HUES48 (cell line): ENCODE results near the gene SLC6A3.

Source experiments
- H3K27ac ChIP-seq: one replicate; pipeline ENCODE4 v1.7.0; 2013; ENCODE audit warnings: low read depth, low read length, inconsistent platforms
- H3K27me3 ChIP-seq: 2 replicates; pipeline ENCODE4 v1.6.1; 2013; ENCODE audit warnings: mild to moderate bottlenecking, low read length; ENCODE audit not compliant: control insufficient read depth, insufficient read depth
- H3K36me3 ChIP-seq: 2 replicates; pipeline ENCODE4 v1.6.1; 2013; ENCODE audit warnings: low read length; ENCODE audit not compliant: control insufficient read depth, insufficient read depth
- H3K4me1 ChIP-seq: 2 replicates; pipeline ENCODE4 v1.6.1; 2013; ENCODE audit warnings: mild to moderate bottlenecking, low read length; ENCODE audit not compliant: control insufficient read depth, insufficient read depth
- H3K4me3 ChIP-seq: 2 replicates; pipeline ENCODE4 v1.5.1; 2013; ENCODE audit warnings: mild to moderate bottlenecking, low read depth, low read length
- H3K9ac ChIP-seq: 2 replicates; pipeline ENCODE4 v1.6.1; 2013; ENCODE audit warnings: mild to moderate bottlenecking, low read depth, low read length, moderate library complexity
- H3K9me3 ChIP-seq: 2 replicates; pipeline ENCODE4 v1.6.1; 2013; ENCODE audit warnings: low read length; ENCODE audit not compliant: control insufficient read depth, insufficient read depth

The SLC6A3 gene

DNA sequence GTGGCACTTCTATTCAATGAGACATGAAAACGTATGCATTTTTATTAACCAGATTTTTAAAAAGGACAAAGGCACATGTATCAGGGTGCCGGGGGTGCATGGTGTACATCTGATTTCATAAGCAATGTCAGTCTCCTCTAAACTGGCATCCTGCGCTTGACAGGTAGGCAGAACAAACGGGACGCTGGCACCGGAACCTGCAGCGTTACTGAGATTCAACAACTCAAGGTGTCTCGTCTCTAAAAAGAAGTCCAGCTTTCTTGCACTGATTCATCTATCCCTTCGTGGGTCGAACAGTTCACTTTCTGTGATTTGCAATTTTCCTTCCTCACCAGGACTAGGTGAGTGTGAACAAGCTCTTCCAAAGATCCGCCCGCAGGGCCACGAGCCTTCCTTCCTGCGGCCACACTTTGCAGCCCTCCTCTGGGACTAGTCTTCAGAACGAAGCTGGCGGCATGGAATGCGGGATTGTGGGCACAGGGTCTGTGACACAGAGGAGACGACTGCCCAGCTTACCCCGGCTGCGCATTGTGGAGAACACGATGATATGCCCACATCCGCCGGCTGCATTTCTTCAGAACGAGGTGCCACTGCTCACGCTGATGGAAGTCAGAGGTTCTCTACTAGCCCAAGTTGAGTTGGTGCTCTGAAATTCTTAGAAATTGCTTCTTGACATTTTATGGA, 7.2 kb downstream of the SLC6A3 start:
- H3K9me3 ChIP-seq = peaks cover 7% of the 10 kb centered on the region; the same call in 1 of the 2 replicates
- peaks cover 22% of the 10 kb centered on the region for H3K27me3 ChIP-seq
- H3K36me3 ChIP-seq = no peaks in the 10 kb centered on the region
- H3K27ac ChIP-seq = no peak overlapping the region
- H3K4me1 ChIP-seq = no peaks in the 10 kb centered on the region
- H3K9ac ChIP-seq = no peak overlapping the region
- no peak overlapping the region for H3K4me3 ChIP-seq

DNA sequence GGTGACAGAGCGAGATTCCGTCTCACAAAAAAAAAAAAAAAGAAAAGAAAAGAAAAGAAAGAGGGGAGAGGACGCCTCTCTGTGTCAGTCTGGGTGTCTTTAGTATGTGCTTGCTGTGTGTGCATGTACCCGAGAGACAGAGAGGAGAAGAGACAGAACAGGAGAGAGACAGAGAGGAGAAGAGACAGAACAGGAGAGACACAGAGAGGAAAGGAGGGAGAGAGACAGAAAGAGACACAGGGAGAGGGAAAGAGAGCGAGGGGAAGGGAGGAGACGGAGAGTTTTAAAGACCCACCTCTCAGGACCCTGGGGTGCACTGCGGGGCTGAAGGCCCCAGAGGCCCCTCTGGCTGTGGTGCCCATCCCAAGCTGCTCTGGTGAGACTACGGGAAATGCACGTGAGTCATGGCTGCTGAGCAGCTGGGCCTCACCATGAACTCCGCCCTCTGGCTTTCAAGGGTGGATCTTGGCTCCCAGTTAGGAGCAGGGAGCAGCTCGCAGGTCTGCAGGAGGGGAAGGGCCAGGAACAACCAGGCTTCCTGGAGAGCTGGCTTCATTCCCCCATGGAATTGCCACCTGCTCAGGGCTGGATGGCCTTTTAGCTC, 7.9 kb downstream of the SLC6A3 start:
- Histone ChIP-seq H3K9ac (no peak overlapping the region), H3K4me1 (no peaks in the 10 kb centered on the region), H3K27ac (no peak overlapping the region), H3K36me3 (no peaks in the 10 kb centered on the region), H3K9me3 (peaks cover 9% of the 10 kb centered on the region), H3K4me3 (no peak overlapping the region), H3K27me3 (peaks cover 15% of the 10 kb centered on the region)

DNA sequence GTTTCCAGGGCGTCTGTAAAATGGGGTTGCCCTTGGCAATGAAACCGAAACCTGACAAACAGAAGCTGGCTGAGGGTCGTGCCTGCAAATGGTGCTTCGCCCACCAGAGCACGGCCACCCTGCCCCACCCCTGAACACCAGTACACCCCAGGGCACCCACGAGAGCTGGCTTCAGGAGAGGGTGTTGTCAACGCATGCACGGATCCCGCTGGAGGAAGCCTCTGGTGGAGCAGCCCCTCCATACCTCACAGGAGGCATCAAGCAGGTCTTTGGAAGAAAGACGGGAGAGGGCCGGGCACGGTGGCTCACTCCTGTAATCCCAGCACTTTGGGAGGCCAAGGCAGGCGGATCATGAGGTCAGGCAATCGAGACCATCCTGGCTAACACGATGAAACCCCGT, 8.6 kb downstream of the SLC6A3 start:
- H3K9ac ChIP-seq = no peak overlapping the region
- no peaks in the 10 kb centered on the region for H3K36me3 ChIP-seq
- H3K27me3 ChIP-seq = peaks cover 9% of the 10 kb centered on the region
- no peaks in the 10 kb centered on the region for H3K4me1 ChIP-seq
- peaks cover 13% of the 10 kb centered on the region for H3K9me3 ChIP-seq
- H3K4me3 ChIP-seq = no peak overlapping the region
- H3K27ac ChIP-seq = no peak overlapping the region

DNA sequence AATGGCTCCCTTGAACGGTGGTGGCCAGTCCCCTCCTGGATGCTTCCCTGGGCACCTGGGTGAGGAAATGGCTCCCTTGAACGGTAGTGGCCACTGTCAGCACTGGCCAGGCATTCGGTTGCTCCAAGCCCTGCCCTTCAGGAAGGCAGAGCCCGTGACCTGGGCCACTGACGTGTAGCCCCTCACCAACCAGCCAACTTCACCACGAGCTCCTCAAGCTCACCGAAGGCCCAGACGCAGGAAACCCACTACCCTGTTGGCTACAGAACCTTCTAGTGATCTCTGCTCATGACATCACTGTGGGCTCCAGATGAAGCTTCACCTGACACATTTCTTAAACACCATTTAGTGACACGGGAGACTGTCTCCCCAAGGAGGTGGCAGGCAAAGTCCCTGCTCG, 9.2 kb downstream of the SLC6A3 start:
- Histone ChIP-seq H3K27me3 (peaks cover 3% of the 10 kb centered on the region), H3K4me1 (no peaks in the 10 kb centered on the region), H3K9ac (no peak overlapping the region)

DNA sequence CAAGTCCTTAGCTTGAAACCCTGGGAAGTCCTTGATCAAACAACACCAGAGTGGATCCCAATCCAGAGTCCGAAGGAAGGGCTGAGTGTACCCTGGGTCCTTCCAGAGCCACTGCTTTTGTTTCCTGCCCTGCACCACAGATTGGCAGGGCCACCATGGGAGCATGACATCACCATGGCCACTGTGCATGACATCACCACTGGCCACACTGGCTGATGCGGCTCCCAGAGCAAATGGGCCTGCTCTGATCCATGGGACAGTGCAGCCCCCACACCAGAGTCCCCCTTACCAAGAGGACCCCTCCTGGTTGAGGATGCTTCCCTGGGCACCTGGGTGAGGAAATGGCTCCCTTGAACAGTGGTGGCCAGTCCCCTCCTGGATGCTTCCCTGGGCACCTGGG, 9.9 kb downstream of the SLC6A3 start:
- no peaks in the 10 kb centered on the region for H3K36me3 ChIP-seq
- H3K9ac ChIP-seq = no peak overlapping the region
- peaks cover 13% of the 10 kb centered on the region for H3K9me3 ChIP-seq
- H3K27ac ChIP-seq = no peak overlapping the region
- H3K4me1 ChIP-seq = no peaks in the 10 kb centered on the region
- no peaks in the 10 kb centered on the region for H3K27me3 ChIP-seq
- no peak overlapping the region for H3K4me3 ChIP-seq

More for the DNA sequence above, 9.2 kb downstream of the SLC6A3 start:
- Histone ChIP-seq H3K36me3 (no peaks in the 10 kb centered on the region), H3K27ac (no peak overlapping the region), H3K9me3 (peaks cover 13% of the 10 kb centered on the region), H3K4me3 (no peak overlapping the region)

DNA sequence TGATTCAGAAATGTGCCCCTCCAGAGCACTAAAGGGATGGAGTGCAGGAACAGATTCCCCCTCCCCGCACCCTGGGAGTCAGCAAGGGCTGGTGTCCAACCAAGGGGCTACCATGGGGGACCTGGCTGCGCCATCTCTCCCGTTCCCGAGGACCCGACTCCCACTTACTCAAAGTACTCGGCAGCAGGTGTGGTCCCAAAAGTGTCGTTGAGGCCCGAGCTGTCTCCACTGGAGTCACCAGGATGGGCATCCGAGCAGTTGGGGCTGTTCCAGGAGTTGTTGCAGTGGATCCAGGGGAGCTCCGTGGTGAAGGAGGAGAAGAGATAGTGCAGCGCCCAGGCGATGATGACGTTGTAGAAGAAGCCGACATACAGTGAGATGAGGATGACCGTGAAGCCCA, 12.9 kb downstream of the SLC6A3 start:
- H3K27ac ChIP-seq = no peak overlapping the region
- no peak overlapping the region for H3K9ac ChIP-seq
- no peaks in the 10 kb centered on the region for H3K27me3 ChIP-seq
- H3K36me3 ChIP-seq = no peaks in the 10 kb centered on the region
- peaks cover 20% of the 10 kb centered on the region for H3K9me3 ChIP-seq
- H3K4me3 ChIP-seq = no peak overlapping the region
- no peaks in the 10 kb centered on the region for H3K4me1 ChIP-seq

DNA sequence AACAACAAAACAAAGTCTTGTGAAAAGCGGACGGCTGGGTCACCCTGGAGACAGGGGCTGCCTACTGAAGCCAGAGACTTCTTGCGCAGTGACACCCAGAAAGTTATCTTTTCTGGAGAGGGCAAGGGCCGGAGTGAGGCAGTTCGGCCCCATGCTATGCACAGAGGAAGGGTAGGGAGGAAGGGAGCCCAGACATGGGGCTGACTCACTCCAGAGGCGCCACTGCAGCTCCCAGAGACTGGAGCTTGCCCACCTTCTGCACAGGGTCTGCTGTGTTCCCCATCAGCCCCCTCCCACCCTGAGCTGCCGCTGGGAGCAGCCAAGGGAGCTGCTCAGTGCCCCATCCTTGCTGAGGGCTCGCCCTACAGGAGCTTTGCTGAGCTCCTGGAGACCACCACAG, 13.3 kb downstream of the SLC6A3 start:
- Histone ChIP-seq H3K27ac (no peak overlapping the region), H3K36me3 (no peaks in the 10 kb centered on the region), H3K4me1 (no peaks in the 10 kb centered on the region), H3K27me3 (no peaks in the 10 kb centered on the region), H3K9ac (no peak overlapping the region), H3K9me3 (peaks cover 22% of the 10 kb centered on the region), H3K4me3 (no peak overlapping the region)

DNA sequence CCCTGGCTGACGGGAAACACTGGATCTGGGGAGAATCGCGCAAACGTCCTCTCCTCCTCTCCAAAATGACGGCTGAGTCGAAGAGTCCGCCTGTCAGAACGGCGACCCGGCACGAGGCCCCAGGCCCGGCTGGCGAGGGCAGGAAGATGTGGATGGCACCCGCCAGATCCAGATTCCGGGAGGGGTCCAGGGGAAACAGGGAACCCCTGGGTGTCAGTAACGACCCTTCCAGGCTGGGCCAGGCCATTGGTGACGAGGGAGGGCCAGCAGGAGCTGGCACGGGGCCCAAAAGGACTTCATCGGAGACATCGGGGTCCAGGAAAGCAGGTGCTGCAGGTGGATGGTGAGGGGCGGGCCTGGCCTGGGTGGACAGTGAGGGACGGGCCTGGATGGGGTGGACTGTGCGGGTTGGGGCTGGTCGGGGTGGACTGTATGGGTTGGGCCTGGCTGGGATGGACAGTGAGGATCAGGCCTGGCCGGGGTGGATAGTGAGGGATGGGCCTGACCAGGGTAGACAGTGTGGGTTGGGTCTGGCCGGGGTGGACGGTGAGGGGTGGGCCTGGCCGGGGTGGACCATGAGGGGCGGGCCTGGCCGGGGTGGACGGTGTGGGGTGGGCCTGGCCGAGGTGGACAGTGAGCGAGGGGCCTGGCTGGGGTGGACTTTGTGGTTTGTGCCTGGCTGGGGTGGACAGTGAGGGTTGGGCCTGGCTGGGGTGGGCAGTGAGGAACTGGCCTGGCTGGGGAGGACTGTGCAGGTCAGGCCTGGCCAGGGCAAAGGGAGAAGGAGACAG, 14.0 kb downstream of the SLC6A3 start:
- no peaks in the 10 kb centered on the region for H3K4me1 ChIP-seq
- no peaks in the 10 kb centered on the region for H3K36me3 ChIP-seq
- peaks cover 22% of the 10 kb centered on the region for H3K9me3 ChIP-seq
- H3K4me3 ChIP-seq = no peak overlapping the region
- no peak overlapping the region for H3K9ac ChIP-seq
- no peaks in the 10 kb centered on the region for H3K27me3 ChIP-seq
- no peak overlapping the region for H3K27ac ChIP-seq

DNA sequence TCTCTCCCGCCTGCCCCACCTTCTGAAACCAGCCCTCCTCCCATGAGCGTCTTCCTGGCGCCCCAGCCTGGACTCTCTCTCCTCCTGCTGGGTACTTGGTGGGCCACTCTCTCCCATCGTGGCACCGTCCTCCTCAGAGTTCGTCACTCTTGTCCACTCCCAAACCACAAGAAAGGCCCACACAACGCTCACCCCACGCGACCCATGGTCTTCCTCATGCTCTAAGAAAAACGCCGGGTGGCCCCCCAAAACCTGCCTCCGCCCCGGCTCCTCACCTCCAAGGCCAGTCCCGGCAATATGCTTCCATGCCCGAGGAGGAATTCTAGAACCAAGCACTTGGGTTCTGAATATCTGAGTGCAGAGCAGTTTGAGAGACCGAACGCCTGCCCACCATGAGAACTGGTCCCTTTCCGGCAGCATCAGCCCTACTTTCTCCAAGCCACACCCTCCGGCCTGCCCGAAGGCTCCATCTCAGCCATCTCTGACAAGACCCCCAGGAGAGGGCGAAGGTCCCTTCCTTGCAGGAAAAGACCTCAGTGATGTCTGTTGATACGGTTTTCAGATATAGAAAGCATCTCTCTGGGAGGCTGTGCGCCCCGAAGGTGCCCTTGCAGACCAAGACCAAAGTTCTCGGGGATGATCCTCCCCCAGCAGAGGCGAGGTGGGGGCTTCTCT, 15.0 kb downstream of the SLC6A3 start:
- Histone ChIP-seq H3K9me3 (peaks cover 22% of the 10 kb centered on the region), H3K4me3 (no peak overlapping the region), H3K9ac (no peak overlapping the region), H3K27ac (no peak overlapping the region), H3K36me3 (no peaks in the 10 kb centered on the region), H3K4me1 (no peaks in the 10 kb centered on the region), H3K27me3 (no peaks in the 10 kb centered on the region)

DNA sequence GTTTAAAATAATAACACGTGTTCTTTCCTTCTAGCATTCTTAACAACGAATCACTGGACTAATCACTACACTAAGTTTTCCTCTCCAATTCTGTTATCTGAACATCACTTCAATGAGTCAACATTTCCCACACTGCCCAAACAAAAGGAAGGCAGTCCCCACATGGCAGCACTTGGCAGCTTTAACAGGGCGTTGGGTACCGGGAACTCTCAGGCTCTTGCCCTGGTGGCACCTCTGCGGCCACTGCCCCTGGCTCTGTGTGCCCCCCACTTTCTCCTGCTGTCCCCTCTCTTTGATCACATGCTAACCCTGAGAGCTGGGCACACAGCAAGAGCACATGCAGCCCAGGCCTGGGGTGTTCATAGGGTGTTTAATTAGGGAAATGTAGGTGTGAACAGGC, 15.7 kb downstream of the SLC6A3 start:
- Histone ChIP-seq H3K9me3 (peaks cover 21% of the 10 kb centered on the region), H3K4me1 (no peaks in the 10 kb centered on the region), H3K4me3 (no peak overlapping the region), H3K27ac (no peak overlapping the region), H3K9ac (no peak overlapping the region), H3K27me3 (no peaks in the 10 kb centered on the region), H3K36me3 (no peaks in the 10 kb centered on the region)

DNA sequence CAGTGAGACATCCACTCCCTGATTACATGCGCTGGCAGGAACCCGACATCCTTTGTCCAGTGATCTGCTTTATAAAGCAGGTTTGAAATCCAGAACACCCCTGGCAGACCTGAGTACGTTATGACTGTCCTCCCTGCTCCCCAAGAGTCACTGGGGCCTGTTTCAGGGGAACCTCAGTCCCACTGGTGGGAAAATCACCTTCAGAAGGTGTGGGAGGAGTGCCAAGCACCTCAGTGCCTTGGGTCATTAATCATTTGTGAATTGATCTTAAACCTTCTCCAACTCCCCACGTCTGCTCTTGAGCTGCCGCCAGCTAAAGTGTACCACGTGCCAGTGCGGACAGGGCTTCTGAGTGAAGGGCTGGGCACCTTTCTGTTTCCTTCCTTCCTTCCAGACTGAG, 16.2 kb downstream of the SLC6A3 start:
- no peaks in the 10 kb centered on the region for H3K4me1 ChIP-seq
- H3K27ac ChIP-seq = no peak overlapping the region
- H3K36me3 ChIP-seq = no peaks in the 10 kb centered on the region
- no peak overlapping the region for H3K9ac ChIP-seq
- H3K27me3 ChIP-seq = no peaks in the 10 kb centered on the region
- H3K9me3 ChIP-seq = peaks cover 18% of the 10 kb centered on the region
- no peak overlapping the region for H3K4me3 ChIP-seq
